HL-60 (cell line): ENCODE data around the gene CELA2B.
"Not testable (repeated sequence)": the region's sequence is repeated elsewhere in the genome, so short reads cannot be mapped to it uniquely, and the experiment has no call there.

Experiments used
- DNase-seq, 2 experiments: peaks; one replicate each; pipeline ENCODE4 v3.0.0-alpha.2; 2010 to 2020; ENCODE audit warnings: low read depth in 1 of 2, low spot score in 1 of 2
- H3K27ac ChIP-seq: fragments of 250-450 bp; sonication (Bioruptor Pico); replicated peaks from 2 replicates; pipeline ENCODE4 v1.5.1; 2020; ENCODE audit warnings: mild to moderate bottlenecking, moderate library complexity
- H3K27me3 ChIP-seq: fragments of 250-450 bp; sonication (Bioruptor Pico); 2 replicates; pipeline ENCODE4 v1.5.1; 2021; ENCODE audit warnings: mild to moderate bottlenecking, moderate library complexity; ENCODE audit not compliant: insufficient read depth, poor library complexity, severe bottlenecking
- H3K4me3 ChIP-seq: replicated peaks from 2 replicates; pipeline ENCODE4 v1.5.1; 2011; ENCODE audit warnings: mild to moderate bottlenecking, control low read depth, low read length; ENCODE audit not compliant: insufficient read depth
- GABPA ChIP-seq: IDR thresholded peaks from 2 replicates; pipeline ENCODE4 v1.6.1; 2012; ENCODE audit warnings: low read depth
- POLR2AphosphoS5 ChIP-seq: IDR thresholded peaks from 2 replicates; pipeline ENCODE4 v1.6.1; 2012; ENCODE audit warnings: low read depth
- REST ChIP-seq: IDR thresholded peaks from 2 replicates; pipeline ENCODE4 v1.6.1; 2012; ENCODE audit warnings: low read depth; ENCODE audit not compliant: insufficient replicate concordance
- SPI1 ChIP-seq: IDR thresholded peaks from 2 replicates; pipeline ENCODE4 v1.6.1; 2012; ENCODE audit warnings: low read depth, mild to moderate bottlenecking, borderline replicate concordance
- TF ChIP-seq, protein P1 (sequence below): IDR thresholded peaks from one replicate; pipeline ENCODE4 v1.5.1; 2011; ENCODE audit warnings: low read length, control low read depth, inconsistent platforms; ENCODE audit not compliant: insufficient read depth

The CELA2B gene

DNA sequence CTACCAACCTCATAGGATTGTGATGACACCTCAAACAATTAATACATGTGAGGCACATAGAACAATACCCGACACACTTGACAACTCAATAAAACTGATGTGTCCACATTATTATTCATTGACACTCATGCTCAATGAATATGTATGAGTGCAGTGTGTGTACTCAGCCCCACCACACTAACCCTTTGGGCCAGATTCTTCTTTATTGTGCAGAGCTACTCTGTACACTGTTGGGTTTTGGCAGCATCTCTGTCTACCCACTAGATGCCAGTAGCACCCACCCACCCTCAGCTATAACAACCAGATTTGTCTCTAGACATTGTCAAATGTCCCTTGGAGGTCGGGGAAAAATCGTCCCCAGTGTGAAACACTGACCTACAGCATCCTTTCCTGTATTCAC, 38.0 kb downstream of the CELA2B start:
- TF ChIP-seq SPI1 (no peak), GABPA (no peak), POLR2AphosphoS5 (no peak)
- no peak for DNase-seq
- no peak overlapping the region for H3K27ac ChIP-seq
- H3K4me3 ChIP-seq = no peak overlapping the region
- H3K27me3 ChIP-seq = no peaks in the 10 kb centered on the region

- peak overlapping the region; percentile 57 for H3K27ac ChIP-seq
- H3K27me3 ChIP-seq, H3K4me3 ChIP-seq, DNase-seq: not testable (repeated sequence)
Observed at GRCh38 chr1:15514557-15514956, 38.7 kb downstream of the CELA2B start.

- peak in 1 of 2 experiments; percentile 13 for DNase-seq
- TF ChIP-seq, protein P1, sequence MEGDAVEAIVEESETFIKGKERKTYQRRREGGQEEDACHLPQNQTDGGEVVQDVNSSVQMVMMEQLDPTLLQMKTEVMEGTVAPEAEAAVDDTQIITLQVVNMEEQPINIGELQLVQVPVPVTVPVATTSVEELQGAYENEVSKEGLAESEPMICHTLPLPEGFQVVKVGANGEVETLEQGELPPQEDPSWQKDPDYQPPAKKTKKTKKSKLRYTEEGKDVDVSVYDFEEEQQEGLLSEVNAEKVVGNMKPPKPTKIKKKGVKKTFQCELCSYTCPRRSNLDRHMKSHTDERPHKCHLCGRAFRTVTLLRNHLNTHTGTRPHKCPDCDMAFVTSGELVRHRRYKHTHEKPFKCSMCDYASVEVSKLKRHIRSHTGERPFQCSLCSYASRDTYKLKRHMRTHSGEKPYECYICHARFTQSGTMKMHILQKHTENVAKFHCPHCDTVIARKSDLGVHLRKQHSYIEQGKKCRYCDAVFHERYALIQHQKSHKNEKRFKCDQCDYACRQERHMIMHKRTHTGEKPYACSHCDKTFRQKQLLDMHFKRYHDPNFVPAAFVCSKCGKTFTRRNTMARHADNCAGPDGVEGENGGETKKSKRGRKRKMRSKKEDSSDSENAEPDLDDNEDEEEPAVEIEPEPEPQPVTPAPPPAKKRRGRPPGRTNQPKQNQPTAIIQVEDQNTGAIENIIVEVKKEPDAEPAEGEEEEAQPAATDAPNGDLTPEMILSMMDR = no peak
- peak; percentile 74 for TF ChIP-seq SPI1
- Histone ChIP-seq H3K27ac (peak overlapping the region; percentile 57), H3K27me3 (no peaks in the 10 kb centered on the region), H3K4me3 (no peak overlapping the region)
Observed at GRCh38 chr1:15515022-15515663, 39.2 kb downstream of the CELA2B start.

DNA sequence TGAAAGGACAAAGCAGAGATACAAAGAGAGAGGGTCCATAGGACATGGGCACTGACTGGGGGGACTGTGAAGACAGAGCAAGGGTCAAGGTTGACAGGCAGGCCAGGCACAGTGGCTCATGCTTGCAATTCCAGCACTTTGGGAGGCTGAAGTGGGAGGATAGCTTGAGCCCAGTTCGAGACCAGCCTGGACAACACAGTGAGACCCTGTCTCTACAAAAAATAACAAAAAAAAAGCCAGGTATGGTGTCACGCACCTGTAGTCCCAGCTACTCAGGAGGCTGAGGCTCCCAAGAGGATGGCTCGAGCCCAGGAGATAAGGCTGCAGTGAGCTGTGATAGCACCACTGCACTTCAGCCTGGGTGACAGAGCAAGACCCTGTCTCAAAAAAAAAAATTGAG, 43.7 kb downstream of the CELA2B start:
- no peak overlapping the region for H3K27ac ChIP-seq

DNA sequence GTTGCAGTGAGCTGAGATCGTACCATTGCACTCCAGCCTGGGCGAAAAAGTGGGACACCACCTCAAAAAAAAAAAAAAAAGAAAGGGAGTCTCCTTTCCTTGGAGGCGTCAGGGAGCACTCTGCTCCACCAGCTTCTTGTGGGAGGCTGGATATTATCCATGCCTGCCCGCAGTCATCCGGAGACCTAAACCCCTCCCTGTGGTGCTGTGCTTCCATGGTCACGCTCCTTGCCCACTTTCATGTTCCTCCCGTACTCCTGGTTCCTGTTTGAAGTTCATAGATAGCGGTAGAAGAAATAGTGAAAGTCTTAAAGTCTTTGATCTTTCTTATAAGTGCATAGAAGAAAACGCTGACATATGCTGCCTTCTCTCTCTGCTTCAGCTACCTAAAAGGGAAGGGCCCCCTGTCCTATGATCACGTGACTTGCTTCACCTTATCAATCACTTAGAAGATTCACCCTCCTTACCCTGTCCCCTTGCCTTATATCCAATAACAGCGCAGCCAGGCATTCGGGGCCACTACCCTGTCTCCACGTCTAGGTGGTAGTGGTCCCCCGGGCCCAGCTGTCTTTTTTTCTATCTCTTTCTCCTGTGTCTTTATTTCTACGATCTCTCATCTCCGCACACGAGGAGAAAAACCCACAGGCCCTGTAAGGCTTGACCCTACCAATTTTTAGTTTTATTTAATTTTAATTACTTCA, 45.5 kb downstream of the CELA2B start:
- not testable (repeated sequence) for H3K27ac ChIP-seq, H3K4me3 ChIP-seq, H3K27me3 ChIP-seq, DNase-seq

More for the DNA sequence above, 43.7 kb downstream of the CELA2B start:
- H3K4me3 ChIP-seq = no peak overlapping the region
- DNase-seq = no peak
- TF ChIP-seq SPI1 = no peak
- no peak for TF ChIP-seq POLR2AphosphoS5
- TF ChIP-seq, protein P1 = no peak
- no peak for TF ChIP-seq REST
- TF ChIP-seq GABPA = no peak
- no peaks in the 10 kb centered on the region for H3K27me3 ChIP-seq

DNA sequence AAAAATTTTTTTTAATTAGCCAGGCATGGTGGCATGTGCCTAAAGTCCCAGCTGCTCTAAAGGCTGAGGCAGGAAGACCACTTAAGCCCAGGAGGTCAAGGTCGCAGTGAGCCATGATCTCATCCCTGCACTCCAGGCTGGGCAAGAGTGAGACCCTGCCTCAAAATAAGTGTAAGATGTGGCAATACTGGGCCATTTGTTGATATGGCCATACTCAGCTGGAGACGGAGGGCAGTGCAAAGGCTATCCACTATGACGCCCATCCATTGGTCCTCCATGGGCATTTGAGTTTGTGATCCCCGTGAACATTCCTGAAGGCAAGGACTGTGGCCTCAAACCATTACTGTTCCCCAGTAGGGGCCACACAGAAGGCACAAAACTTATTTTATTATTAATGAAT, 46.6 kb downstream of the CELA2B start:
- DNase-seq = no peak
- H3K4me3 ChIP-seq = no peak overlapping the region
- no peak overlapping the region for H3K27ac ChIP-seq
- H3K27me3 ChIP-seq = no peaks in the 10 kb centered on the region
- TF ChIP-seq SPI1 (no peak), POLR2AphosphoS5 (no peak), GABPA (no peak), REST (no peak)
- TF ChIP-seq, protein P1 = no peak
